Skeletal muscle tissue (tissue), 4 donors: Measurements from ENCODE around the gene TEKT3. TPM values are rescaled to one million over a fixed set of nuclear protein-coding genes. Genes with fewer than 3 reads are reported as not detected.

Source experiments
- H3K27ac ChIP-seq: one replicate; pipeline ENCODE4 v1.7.0; 2013; ENCODE audit warnings: mild to moderate bottlenecking, low read depth, low read length, inconsistent platforms
- H3K27me3 ChIP-seq, 3 donors: one replicate each; pipeline ENCODE4 v1.7.0; 2013; ENCODE audit warnings: low read length in 3 of 3; ENCODE audit not compliant: control insufficient read depth in 3 of 3, insufficient read depth in 3 of 3
- H3K36me3 ChIP-seq, 3 donors: one replicate each; pipeline ENCODE4 v1.7.0; 2013; ENCODE audit warnings: low read length in 3 of 3; ENCODE audit not compliant: control insufficient read depth in 3 of 3, insufficient read depth in 3 of 3
- H3K4me1 ChIP-seq, 3 donors: one replicate each; pipeline ENCODE4 v1.7.0; 2013; ENCODE audit warnings: low read length in 3 of 3, mild to moderate bottlenecking in 3 of 3; ENCODE audit not compliant: control insufficient read depth in 3 of 3, insufficient read depth in 3 of 3
- H3K4me3 ChIP-seq, 3 donors: one replicate each; pipeline ENCODE4 v1.7.0; 2013; ENCODE audit warnings: low read length in 3 of 3
- H3K9ac ChIP-seq, 3 donors: one replicate each; pipeline ENCODE4 v1.7.0; 2013; ENCODE audit warnings: low read length in 3 of 3, mild to moderate bottlenecking in 3 of 3, moderate library complexity in 2 of 3, low read depth in 1 of 3
- H3K9me3 ChIP-seq, 3 donors: one replicate each; pipeline ENCODE4 v1.7.0; 2013; ENCODE audit warnings: low read length in 3 of 3; ENCODE audit not compliant: control insufficient read depth in 3 of 3
- total RNA-seq: library from RNA; depleted of rRNA; stranded (reverse); fragments of >200 nt; gene quantifications from one replicate; pipeline ENCODE4 v1.2.3, GENCODE V29; 2014
- donor health status: Osteomylitis.

Gene TEKT3
- total RNA-seq, 1 donor from 2014 or later = not detected

GRCh38 chr17:15351925-15352324 is 10.5 kb upstream of the TEKT3 start:
- Histone ChIP-seq H3K4me3 (no peak overlapping the region), H3K9ac (no peak overlapping the region), H3K9me3 (no peaks in the 10 kb centered on the region), H3K4me1 (peaks cover 9 to 16% (median 13%) of the 10 kb centered on the region in 3 donors), H3K27ac (peak overlapping the region; percentile 21), H3K27me3 (no peaks in the 10 kb centered on the region), H3K36me3 (no peaks in the 10 kb centered on the region)

DNA sequence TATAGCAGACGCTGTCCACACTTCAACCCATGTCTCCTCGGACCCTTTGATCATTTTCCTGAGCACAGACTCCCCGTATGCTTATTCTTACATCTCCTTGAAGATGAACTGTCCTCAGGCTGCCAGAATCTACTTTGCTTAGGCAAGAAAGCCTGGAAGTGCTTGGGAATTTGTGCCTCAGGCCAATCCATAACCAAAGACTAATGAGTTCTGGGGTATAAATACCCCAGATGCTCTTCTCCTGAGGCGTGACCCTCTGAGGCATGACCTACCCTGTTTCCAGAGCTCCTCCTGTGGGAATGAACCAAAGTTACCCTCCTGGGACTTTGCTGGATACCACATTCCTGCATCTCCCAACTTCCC is 10.1 kb upstream of the TEKT3 start:
- no peaks in the 10 kb centered on the region for H3K36me3 ChIP-seq
- no peak overlapping the region for H3K9ac ChIP-seq
- H3K4me3 ChIP-seq = no peak overlapping the region
- H3K9me3 ChIP-seq = no peaks in the 10 kb centered on the region
- no peaks in the 10 kb centered on the region for H3K27me3 ChIP-seq
- H3K4me1 ChIP-seq = peaks cover 9 to 16% (median 13%) of the 10 kb centered on the region in 3 donors
- H3K27ac ChIP-seq = peak overlapping the region; percentile 21

- Histone ChIP-seq H3K9me3 (no peaks in the 10 kb centered on the region), H3K27me3 (no peaks in the 10 kb centered on the region), H3K27ac (peak overlapping the region; percentile 21), H3K4me1 (peaks cover 9 to 16% (median 13%) of the 10 kb centered on the region in 3 donors), H3K36me3 (no peaks in the 10 kb centered on the region), H3K4me3 (no peak overlapping the region), H3K9ac (no peak overlapping the region)
Measured at GRCh38 chr17:15350777-15351477, 9.5 kb upstream of the TEKT3 start.

DNA sequence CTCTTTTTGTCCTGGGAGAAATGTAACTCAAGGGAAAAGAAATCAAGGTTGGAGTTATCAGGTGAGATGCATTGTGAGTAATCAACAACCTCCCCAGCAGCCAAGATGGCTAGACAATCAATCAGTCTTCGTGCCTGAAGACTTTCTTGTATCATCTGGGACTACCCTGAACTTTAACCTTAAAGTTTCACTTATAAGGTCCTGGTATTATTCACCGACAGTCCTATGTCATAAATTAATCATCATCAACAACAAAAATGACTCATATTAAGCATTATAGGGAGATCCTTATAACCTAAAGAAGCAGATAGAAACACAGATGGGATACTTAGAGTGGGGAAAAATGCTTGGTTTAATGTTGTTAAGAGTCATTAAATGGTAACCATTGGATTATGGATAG is 7.7 kb upstream of the TEKT3 start:
- H3K4me1 ChIP-seq = peaks cover 9 to 16% (median 13%) of the 10 kb centered on the region in 3 donors
- no peaks in the 10 kb centered on the region for H3K27me3 ChIP-seq
- H3K4me3 ChIP-seq = no peak overlapping the region
- H3K9ac ChIP-seq = no peak overlapping the region
- no peaks in the 10 kb centered on the region for H3K9me3 ChIP-seq
- H3K36me3 ChIP-seq = no peaks in the 10 kb centered on the region
- H3K27ac ChIP-seq = no peak overlapping the region

- no peak overlapping the region for H3K4me3 ChIP-seq
- no peaks in the 10 kb centered on the region for H3K27me3 ChIP-seq
Measured at GRCh38 chr17:15348021-15348420, 6.6 kb upstream of the TEKT3 start.

DNA sequence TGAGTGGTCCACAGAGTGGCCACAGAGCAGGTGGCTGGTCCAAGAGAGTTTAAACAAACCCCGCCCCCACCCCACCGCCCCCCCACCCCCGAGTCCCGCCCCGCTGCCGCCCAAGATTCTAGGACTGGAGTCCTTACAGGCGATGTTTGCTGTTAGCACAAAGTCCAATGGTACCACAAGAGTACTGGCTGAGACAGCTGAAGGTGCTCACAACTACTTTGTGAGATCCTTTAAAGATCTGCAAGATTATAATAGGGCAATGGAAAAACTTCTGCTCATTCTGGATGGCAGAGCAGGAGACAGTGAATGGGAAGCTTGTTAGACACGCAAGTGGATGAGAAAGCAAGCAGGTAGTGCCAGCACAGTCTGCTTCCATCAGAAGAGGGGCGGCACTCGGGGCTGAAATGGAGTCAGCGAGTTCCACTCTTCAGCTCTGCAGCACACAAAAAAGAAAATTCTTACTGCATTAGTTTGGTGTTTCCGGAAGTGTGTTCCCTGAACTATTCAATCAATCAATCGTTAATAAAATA is 4.7 kb upstream of the TEKT3 start:
- H3K27ac ChIP-seq = no peak overlapping the region
- H3K9me3 ChIP-seq = no peaks in the 10 kb centered on the region
- no peaks in the 10 kb centered on the region for H3K36me3 ChIP-seq
- no peak overlapping the region for H3K9ac ChIP-seq
- peaks cover 0 to 3% (median 0%) of the 10 kb centered on the region in 3 donors for H3K27me3 ChIP-seq
- no peak overlapping the region for H3K4me3 ChIP-seq
- H3K4me1 ChIP-seq = peaks cover 6 to 9% (median 7%) of the 10 kb centered on the region in 3 donors

More at GRCh38 chr17:15348021-15348420, 6.6 kb upstream of the TEKT3 start:
- Histone ChIP-seq H3K9me3 (no peaks in the 10 kb centered on the region), H3K27ac (no peak overlapping the region), H3K4me1 (peaks cover 9 to 16% (median 13%) of the 10 kb centered on the region in 3 donors), H3K36me3 (no peaks in the 10 kb centered on the region), H3K9ac (no peak overlapping the region)

DNA sequence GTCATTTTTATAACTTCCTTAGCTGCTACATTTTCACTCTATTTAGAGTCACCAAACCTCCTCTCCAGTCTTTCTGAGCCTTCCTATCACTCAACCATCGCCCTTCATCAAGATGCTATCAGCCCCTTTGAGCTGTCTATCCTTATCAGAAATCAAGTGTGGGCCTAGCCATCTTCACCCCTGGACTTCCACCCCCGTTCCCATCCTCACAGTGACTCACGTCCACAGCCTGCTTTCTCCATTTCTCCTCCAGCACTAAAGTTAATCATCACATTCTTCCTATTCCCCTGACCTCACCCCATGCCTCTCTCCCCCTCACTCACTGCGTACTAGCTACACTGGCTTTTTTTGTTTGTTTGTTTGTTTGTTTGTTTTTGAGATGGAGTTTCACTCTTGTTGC is 2.4 kb upstream of the TEKT3 start:
- Histone ChIP-seq H3K27ac (no peak overlapping the region), H3K27me3 (peaks cover 0 to 3% (median 0%) of the 10 kb centered on the region in 3 donors), H3K9me3 (no peaks in the 10 kb centered on the region), H3K4me1 (peaks cover 8 to 13% (median 9%) of the 10 kb centered on the region in 3 donors), H3K4me3 (no peak overlapping the region), H3K36me3 (no peaks in the 10 kb centered on the region), H3K9ac (no peak overlapping the region)

DNA sequence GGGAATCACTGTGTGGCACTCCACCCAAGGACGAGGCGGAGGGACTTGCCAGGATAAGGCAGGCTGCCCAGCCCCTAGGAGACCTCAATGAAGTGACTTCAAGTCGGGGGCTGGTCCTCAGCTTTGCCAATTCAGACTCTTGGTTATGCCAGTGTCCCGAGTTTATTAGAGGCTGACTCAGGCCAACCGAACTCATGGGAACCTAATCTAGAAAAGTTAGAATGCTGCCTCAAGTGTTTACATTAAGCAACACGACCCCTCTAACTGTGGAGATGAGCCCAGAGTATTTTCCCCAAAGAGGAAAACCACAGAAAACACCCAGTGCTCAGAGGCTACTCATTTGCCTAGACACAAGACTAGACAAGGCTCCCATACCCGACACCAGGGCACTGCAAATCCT is 1.1 kb upstream of the TEKT3 start:
- no peaks in the 10 kb centered on the region for H3K9me3 ChIP-seq
- H3K4me3 ChIP-seq = no peak overlapping the region
- peaks cover 8 to 10% (median 9%) of the 10 kb centered on the region in 3 donors for H3K4me1 ChIP-seq
- H3K27ac ChIP-seq = no peak overlapping the region
- no peak overlapping the region for H3K9ac ChIP-seq
- H3K27me3 ChIP-seq = peaks cover 0 to 3% (median 0%) of the 10 kb centered on the region in 3 donors
- H3K36me3 ChIP-seq = no peaks in the 10 kb centered on the region

GRCh38 chr17:15341966-15342365 is 569 bp upstream of the TEKT3 start:
- H3K27ac ChIP-seq = no peak overlapping the region
- H3K4me3 ChIP-seq = peak overlapping the region; percentile 75 to 84 (median 80)
- H3K9ac ChIP-seq = peak overlapping the region in 1 of 3 donors; percentile 45
- H3K36me3 ChIP-seq = no peaks in the 10 kb centered on the region
- H3K4me1 ChIP-seq = peaks cover 8 to 10% (median 9%) of the 10 kb centered on the region in 3 donors
- H3K9me3 ChIP-seq = no peaks in the 10 kb centered on the region
- peaks cover 0 to 3% (median 0%) of the 10 kb centered on the region in 3 donors for H3K27me3 ChIP-seq

DNA sequence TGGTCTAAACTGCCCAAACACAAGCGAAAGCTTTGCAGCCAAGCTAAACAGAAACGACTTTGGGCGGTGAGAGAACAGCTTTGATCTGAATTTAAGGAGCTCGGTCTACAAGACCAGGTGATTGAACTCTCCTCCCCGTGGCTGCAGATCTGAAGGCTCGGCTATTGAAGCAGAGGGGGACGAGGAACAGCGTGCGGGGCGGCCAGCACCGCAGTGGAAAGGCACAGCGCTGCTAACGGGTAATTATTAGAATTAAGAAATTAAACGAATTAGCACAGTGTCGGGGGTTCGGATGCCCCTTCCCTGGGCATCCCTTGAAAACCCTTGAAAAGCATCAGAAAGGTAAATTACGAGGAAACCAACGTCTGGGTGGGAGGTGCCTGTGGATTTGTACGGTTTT is 431 bp downstream of the TEKT3 start:
- Histone ChIP-seq H3K36me3 (no peaks in the 10 kb centered on the region), H3K4me1 (peaks cover 8 to 10% (median 9%) of the 10 kb centered on the region in 3 donors), H3K27ac (no peak overlapping the region), H3K9me3 (no peaks in the 10 kb centered on the region), H3K9ac (peak overlapping the region; percentile 50 to 79 (median 71)), H3K27me3 (peaks cover 0 to 3% (median 0%) of the 10 kb centered on the region in 3 donors), H3K4me3 (peak overlapping the region; percentile 75 to 84 (median 80))
